Activated naive CD8-positive, alpha-beta T cell treated with anti-CD3 and anti-CD28 coated beads, Interleukin-2, amount 10 ng/mL, durations not matched to agents 7 days and 5 days (primary cell): ENCODE results near the gene M1AP. TPM values are rescaled to one million over a fixed set of nuclear protein-coding genes. Genes with fewer than 3 reads are reported as not detected.

ENCODE experiments used
- ATAC-seq: fragments of 150-1000 bp; cut with Tn5 transposase; one replicate; pipeline ENCODE4 v1.10.0; 2021; ENCODE audit warnings: low read depth, moderate library complexity
- POLR2A ChIA-PET: fragments of 350-600 bp; sonication (Branson Sonifier 250); formaldehyde crosslinking; loops from one replicate; lab custom pipeline; 2021; ENCODE audit warnings: antibody characterized with exemption; lab: Charles Lee
- DNase-seq: peaks from one replicate; pipeline ENCODE4 v3.0.0; 2021
- H3K27ac Mint-ChIP-seq: one replicate; pipeline ENCODE4 v1.8.0; 2022; ENCODE audit warnings: mild to moderate bottlenecking, mixed read lengths
- H3K27me3 Mint-ChIP-seq: one replicate; pipeline ENCODE4 v1.8.0; 2022; ENCODE audit warnings: mild to moderate bottlenecking, moderate library complexity, mixed read lengths
- H3K36me3 Mint-ChIP-seq: one replicate; pipeline ENCODE4 v1.8.0; 2021; ENCODE audit warnings: mild to moderate bottlenecking, mixed read lengths
- H3K4me1 Mint-ChIP-seq: one replicate; pipeline ENCODE4 v1.8.0; 2021; ENCODE audit warnings: mixed read lengths
- H3K4me3 Mint-ChIP-seq: one replicate; pipeline ENCODE4 v1.8.0; 2022; ENCODE audit warnings: mild to moderate bottlenecking, moderate library complexity, mixed read lengths
- H3K9me3 Mint-ChIP-seq: one replicate; pipeline ENCODE4 v1.8.0; 2021; ENCODE audit warnings: mixed read lengths
- total RNA-seq, 2 experiments: library from RNA; stranded (reverse); gene quantifications; one replicate each; pipeline ENCODE4 v1.2.3, GENCODE V29; 2021

M1AP gene
- total RNA-seq, 2 experiments from 2014 or later, result not detected

DNA sequence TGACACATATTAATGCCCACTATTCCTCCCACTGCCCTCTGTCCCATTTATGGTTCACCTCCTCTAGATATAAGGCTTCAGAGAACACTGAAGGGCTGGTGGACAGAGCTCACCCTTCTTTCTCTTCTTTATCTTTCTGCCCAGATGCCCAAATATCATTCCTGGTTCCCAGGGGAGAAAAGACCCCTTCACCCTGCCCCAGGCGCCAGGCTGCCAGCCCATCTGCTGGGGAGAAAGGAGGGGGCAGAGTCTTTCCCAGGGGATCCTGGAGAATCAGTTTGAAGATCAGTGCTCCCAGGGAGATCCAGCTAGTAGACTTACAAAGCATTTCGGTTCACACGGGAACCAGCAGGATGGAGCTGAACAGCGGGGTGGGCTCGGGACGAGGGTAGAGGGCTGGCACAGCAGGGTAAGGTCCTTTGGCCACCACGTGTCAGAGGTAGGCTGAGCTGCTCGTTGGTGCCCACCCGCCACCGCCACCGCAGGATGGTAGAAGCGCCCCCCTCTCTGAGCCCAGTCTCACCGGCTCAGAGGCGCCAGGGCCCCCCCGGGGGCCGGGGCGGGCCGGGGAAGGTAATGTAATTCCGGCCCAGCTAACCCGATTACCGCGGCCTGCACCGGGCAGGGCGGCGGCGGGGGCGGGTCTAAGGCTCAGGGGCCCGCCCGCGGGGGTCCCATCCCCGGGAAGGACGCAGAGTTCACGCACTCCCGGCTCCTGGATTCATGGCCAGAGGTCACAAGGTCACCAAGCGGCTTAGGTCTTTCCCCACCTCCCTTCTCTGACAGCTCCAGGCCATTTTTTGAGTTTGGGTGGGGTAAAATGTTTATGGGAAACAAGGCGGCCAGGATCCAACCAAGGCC is 135.2 kb downstream of the M1AP start:
- H3K27me3 Mint-ChIP-seq, result peaks cover 67% of the 10 kb centered on the region
- H3K4me1 Mint-ChIP-seq, result peaks cover 27% of the 10 kb centered on the region
- ATAC-seq, result no peak
- peaks cover 5% of the 10 kb centered on the region for H3K36me3 Mint-ChIP-seq
- H3K9me3 Mint-ChIP-seq, result peaks cover 1% of the 10 kb centered on the region
- peak overlapping the region; percentile 39 for H3K4me3 Mint-ChIP-seq
- H3K27ac Mint-ChIP-seq, result no peak overlapping the region
- DNase-seq, result no peak
- POLR2A ChIA-PET, result interaction anchor here (0.7 to 2.6 kb wide), 5 partner anchors 12 to 88 kb away, joined by 3 to 10 read pairs (median 3); partner anchors contain the start of genes AUP1 and HTRA2

DNA sequence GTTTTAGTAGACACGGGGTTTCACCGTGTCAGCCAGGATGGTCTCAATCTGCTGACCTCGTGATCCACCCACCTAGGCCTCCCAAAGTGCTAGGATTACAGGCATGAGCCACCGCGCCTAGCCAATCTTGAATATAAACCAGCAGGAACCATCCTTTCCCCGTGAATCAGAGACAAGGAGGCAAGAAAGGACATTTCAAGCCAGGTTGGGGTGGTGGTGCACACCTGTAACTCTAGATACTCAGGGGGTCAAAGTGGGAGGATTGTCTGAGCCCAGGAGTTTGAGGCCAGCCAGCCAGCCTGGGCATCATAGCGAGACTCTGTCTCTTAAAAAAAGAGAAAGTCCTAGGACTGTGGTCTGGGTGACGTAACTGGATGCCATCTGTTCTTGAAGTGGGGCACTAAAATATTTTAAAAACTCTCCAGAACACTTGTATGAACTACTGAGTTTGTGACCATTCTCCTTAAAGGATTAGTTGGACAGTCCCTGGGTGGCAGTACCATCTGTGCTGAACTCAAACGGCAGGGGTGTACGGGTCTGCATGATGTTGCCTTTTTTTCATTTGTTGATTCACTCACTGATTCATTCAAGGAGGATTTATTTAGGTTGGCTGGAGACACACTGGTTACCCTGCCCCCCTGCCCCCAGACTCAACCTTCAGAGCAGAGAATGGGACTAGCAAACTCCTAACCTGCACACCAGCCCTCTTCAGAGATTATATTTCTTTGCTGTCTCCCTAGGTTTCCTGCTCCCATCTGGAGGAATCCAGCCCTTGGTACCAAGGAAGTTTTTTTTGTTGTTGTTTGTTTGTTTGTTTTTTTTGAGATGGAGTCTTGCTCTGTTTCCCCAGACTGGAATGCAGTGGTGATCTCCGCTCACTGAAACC is 136.8 kb downstream of the M1AP start:
- Mint-ChIP-seq H3K9me3 (no peaks in the 10 kb centered on the region), H3K4me1 (peaks cover 23% of the 10 kb centered on the region), H3K27me3 (peaks cover 51% of the 10 kb centered on the region), H3K27ac (no peak overlapping the region), H3K36me3 (peaks cover 5% of the 10 kb centered on the region), H3K4me3 (no peak overlapping the region)
- ATAC-seq (no peak), DNase-seq (no peak)
- POLR2A ChIA-PET, result interaction anchor here (1.4 to 5.2 kb wide), 2 partner anchors 11 to 29 kb away, joined by 4 to 19 read pairs; partner anchors contain the start of genes CCDC142 and TTC31

DNA sequence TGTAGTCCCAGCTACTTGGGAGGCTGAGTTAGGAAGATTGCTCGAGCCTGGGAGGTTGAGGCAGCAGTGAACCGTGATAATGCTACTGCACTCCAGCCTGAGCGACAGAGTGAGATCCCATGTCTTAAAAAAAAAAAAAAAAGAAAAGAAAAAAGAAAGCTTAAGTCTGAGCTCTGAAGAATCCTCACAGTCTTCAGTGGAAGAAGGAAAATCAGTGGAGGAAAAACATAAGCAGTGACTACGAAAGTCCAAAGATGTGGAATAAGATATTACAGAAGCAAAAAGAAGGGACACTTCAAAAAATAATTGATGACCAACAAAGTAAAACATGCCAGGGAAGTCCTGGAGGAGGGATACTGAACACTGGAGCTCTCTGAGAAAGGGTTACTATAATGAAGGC is 137.9 kb downstream of the M1AP start:
- H3K27ac Mint-ChIP-seq, result no peak overlapping the region
- DNase-seq (no peak), ATAC-seq (no peak)
- no peaks in the 10 kb centered on the region for H3K9me3 Mint-ChIP-seq
- H3K36me3 Mint-ChIP-seq, result peaks cover 5% of the 10 kb centered on the region
- POLR2A ChIA-PET, result interaction anchor here (1.8 to 5.2 kb wide), 2 partner anchors 12 to 28 kb away, joined by 4 to 19 read pairs; partner anchors contain the start of genes CCDC142 and TTC31
- H3K4me3 Mint-ChIP-seq, result no peak overlapping the region
- H3K4me1 Mint-ChIP-seq, result peaks cover 26% of the 10 kb centered on the region
- peaks cover 43% of the 10 kb centered on the region for H3K27me3 Mint-ChIP-seq

DNA sequence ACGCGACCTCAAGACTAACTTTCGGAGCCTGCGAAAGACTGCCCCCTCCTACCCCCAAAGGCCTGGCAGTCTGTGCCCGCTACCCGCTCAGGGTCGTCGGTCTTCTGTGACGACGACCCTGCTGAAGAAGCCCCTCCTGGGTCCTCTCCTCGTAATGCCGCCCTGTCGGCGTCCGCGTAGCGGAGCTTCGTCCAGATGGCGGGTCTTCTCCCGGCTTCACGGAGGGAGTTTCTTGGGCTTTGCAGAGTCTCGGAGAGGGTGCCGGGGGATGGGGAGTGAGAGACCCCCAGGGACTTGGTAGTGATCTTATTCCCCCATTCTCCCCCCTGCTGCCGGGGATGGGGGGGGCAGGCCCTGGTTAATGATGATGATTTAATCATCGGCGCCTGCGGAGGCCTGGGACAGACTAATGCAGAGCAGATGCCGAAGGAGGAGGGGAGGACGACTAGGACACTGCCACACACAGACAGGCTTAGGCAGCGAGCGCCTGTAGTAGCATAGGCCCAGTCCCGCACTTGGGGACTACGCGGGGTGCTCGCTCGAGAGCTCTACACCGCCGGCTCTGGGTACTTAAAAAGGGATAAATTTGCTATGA is 140.1 kb downstream of the M1AP start:
- Mint-ChIP-seq H3K27ac (peak overlapping the region; percentile 99), H3K36me3 (peaks cover 12% of the 10 kb centered on the region), H3K4me3 (peak overlapping the region; percentile 98), H3K27me3 (peaks cover 32% of the 10 kb centered on the region), H3K9me3 (no peaks in the 10 kb centered on the region), H3K4me1 (peaks cover 32% of the 10 kb centered on the region)
- DNase-seq (no peak), ATAC-seq (no peak)
- POLR2A ChIA-PET, result interaction anchor here (0.6 to 5.2 kb wide), 6 partner anchors 21 to 78 kb away, joined by 3 to 19 read pairs (median 4); partner anchors contain the start of genes AUP1, CCDC142, HTRA2 and LOXL3

Other genes starting within 250 kb of the M1AP start
- gene C2orf81, start 226.7 kb downstream of the M1AP start, total RNA-seq, result 1 to 10 TPM; 3.7 to 5.8 TPM
- gene WDR54, start 226.6 kb downstream of the M1AP start, total RNA-seq, result 10 to 100 TPM; 88.9 to 94.4 TPM
- 1 to 10 TPM in 1 of 2 experiments, under 1 TPM in 1; 0.80 to 1.8 TPM for gene RTKN, start 206.4 kb downstream of the M1AP start, total RNA-seq
- 10 to 100 TPM; 46.8 to 51.4 TPM for gene INO80B, start 193.2 kb downstream of the M1AP start, total RNA-seq
- gene WBP1, start 189.9 kb downstream of the M1AP start, total RNA-seq, result 10 to 100 TPM; 66.8 to 69.6 TPM
- gene MOGS, start 182.9 kb downstream of the M1AP start, total RNA-seq, result 10 to 100 TPM; 66.1 to 68.7 TPM
- gene MRPL53, start 175.7 kb downstream of the M1AP start, total RNA-seq, result 10 to 100 TPM; 91.6 to 92.1 TPM
- 10 to 100 TPM; 36.8 to 37.1 TPM for gene CCDC142, start 165.3 kb downstream of the M1AP start, total RNA-seq
- gene TTC31, start 165.2 kb downstream of the M1AP start, total RNA-seq, result 10 to 100 TPM; 44.1 to 46.2 TPM
- 1 to 10 TPM; 1.2 to 1.3 TPM for gene LBX2, start 148.7 kb downstream of the M1AP start, total RNA-seq
- 10 to 100 TPM; 35.9 to 40.1 TPM for gene PCGF1, start 140.6 kb downstream of the M1AP start, total RNA-seq
- under 1 TPM; 0.69 to 0.88 TPM for gene TLX2, start 133.9 kb downstream of the M1AP start, total RNA-seq
- under 1 TPM; 0.20 to 0.39 TPM for gene DQX1, start 122.1 kb downstream of the M1AP start, total RNA-seq
- 100 to 1,000 TPM; 126 to 127 TPM for gene AUP1, start 118.6 kb downstream of the M1AP start, total RNA-seq
- gene HTRA2, start 118.4 kb downstream of the M1AP start, total RNA-seq, result 10 to 100 TPM; 46.6 to 47.4 TPM
- under 1 TPM; 0.42 to 0.62 TPM for gene LOXL3, start 94.4 kb downstream of the M1AP start, total RNA-seq
- 10 to 100 TPM; 37.7 to 38.3 TPM for gene DOK1, start 93.6 kb downstream of the M1AP start, total RNA-seq
- 10 to 100 TPM in 1 of 2 experiments, 1 to 10 TPM in 1; 9.6 to 11.1 TPM for gene SEMA4F, start 5.9 kb upstream of the M1AP start, total RNA-seq
- gene HK2, start 185.8 kb upstream of the M1AP start, total RNA-seq, result 10 to 100 TPM; 39.8 to 40.9 TPM